Mucosa of rectum (tissue), 2 donors: Measurements from ENCODE around the gene ANKRD36C.
"Not testable (repeated sequence)": the region's sequence is repeated elsewhere in the genome, so short reads cannot be mapped to it uniquely, and the experiment has no call there.

Source experiments
- H3K27ac ChIP-seq, 2 donors: one replicate each; pipeline ENCODE4 v1.7.0; 2013; ENCODE audit warnings: inconsistent platforms in 2 of 2, low read depth in 2 of 2, low read length in 2 of 2
- H3K27me3 ChIP-seq, 2 donors: one replicate each; pipeline ENCODE4 v1.7.0; 2013; ENCODE audit warnings: low read length in 2 of 2; ENCODE audit not compliant: control insufficient read depth in 2 of 2, insufficient read depth in 2 of 2
- H3K36me3 ChIP-seq, 2 donors: one replicate each; pipeline ENCODE4 v1.7.0; 2013; ENCODE audit warnings: low read length in 2 of 2; ENCODE audit not compliant: control insufficient read depth in 2 of 2, insufficient read depth in 2 of 2
- H3K4me1 ChIP-seq, 2 donors: one replicate each; pipeline ENCODE4 v1.7.0; 2013; ENCODE audit warnings: low read length in 2 of 2, mild to moderate bottlenecking in 1 of 2; ENCODE audit not compliant: control insufficient read depth in 2 of 2, insufficient read depth in 2 of 2
- H3K4me3 ChIP-seq, 2 donors: one replicate each; pipeline ENCODE4 v1.7.0; 2013; ENCODE audit warnings: low read length in 2 of 2
- H3K9ac ChIP-seq, 2 donors: one replicate each; pipeline ENCODE4 v1.7.0; 2013; ENCODE audit warnings: low read length in 2 of 2, low read depth in 1 of 2, mild to moderate bottlenecking in 1 of 2
- H3K9me3 ChIP-seq, 2 donors: one replicate each; pipeline ENCODE4 v1.7.0; 2013; ENCODE audit warnings: low read length in 2 of 2; ENCODE audit not compliant: control insufficient read depth in 2 of 2
- donor health status: healthy.
- donor health status: Normal muscosa, but diverticular disease.

Gene ANKRD36C

DNA sequence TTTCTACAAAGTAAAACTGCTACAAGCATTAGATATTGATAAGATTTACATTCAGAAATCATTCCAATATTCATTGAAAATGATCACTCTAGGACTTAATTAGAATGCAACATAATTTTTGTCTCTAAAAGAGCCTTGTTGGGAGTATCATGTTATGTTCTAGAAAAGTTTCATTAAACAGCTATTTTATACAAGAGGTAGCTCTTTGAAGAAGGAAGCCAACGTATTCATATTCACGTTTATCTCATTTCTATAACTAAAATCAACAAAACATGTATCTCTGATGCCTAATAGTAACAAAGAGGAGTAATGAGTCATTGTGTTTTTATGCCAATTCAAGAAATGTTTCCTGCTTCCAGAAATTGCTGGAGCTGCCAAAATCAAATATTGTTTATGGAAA lies 97.2 kb downstream of the ANKRD36C start:
- not testable (repeated sequence) for H3K9ac ChIP-seq, H3K9me3 ChIP-seq, H3K27me3 ChIP-seq, H3K4me3 ChIP-seq, H3K4me1 ChIP-seq, H3K27ac ChIP-seq
- peaks cover 0 to 11% of the 10 kb centered on the region in 2 donors for H3K36me3 ChIP-seq

DNA sequence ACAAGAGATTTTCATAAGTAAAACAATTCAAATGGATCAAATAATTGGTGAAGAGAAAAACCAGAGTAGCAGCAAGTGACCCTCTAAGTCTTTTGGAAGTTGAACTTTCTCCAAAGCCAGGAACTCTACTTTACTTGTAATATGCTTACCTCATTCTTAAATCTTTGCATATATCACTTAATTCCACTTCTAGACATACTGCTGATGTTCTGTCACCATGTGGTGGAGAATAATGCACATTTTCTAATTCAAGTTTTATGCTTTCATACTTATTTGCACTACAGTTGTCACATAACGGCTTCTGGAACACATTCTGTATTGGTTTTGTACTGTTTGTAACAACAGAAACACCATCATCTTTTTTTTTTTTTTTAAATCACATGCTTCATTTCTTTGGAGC lies 123.7 kb downstream of the ANKRD36C start:
- not testable (repeated sequence) for H3K4me1 ChIP-seq, H3K4me3 ChIP-seq, H3K9me3 ChIP-seq, H3K27me3 ChIP-seq, H3K36me3 ChIP-seq, H3K9ac ChIP-seq, H3K27ac ChIP-seq

DNA sequence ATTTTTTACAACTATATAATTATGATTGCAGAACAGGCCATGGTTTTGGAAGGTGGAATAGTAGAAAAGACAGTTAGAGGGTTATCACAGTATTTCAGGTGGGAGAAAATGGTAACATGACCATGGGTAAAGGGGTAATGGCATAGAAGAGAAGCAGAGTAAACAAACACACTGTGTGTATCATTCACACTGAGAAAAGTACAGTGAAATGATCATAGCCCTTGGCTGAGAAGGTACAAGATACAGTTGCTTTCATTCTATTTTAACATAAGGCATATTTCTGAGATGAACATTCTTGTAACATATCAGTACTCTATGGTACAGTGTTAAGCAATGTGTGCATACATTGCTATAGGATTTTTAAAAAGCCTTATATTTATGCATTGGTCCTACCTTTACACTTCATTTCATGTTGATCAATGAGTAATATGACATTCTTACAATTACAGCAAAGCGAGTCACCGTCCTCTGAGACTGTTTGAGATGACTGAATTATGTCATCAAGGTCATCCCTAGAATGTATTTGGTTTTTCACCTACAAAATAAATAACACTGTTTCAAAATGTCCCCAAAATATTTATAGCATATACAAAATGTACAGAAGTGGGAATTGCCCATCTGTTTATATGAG lies 124.5 kb downstream of the ANKRD36C start:
- H3K4me3 ChIP-seq, H3K4me1 ChIP-seq, H3K27ac ChIP-seq, H3K36me3 ChIP-seq, H3K27me3 ChIP-seq, H3K9ac ChIP-seq, H3K9me3 ChIP-seq: not testable (repeated sequence)

DNA sequence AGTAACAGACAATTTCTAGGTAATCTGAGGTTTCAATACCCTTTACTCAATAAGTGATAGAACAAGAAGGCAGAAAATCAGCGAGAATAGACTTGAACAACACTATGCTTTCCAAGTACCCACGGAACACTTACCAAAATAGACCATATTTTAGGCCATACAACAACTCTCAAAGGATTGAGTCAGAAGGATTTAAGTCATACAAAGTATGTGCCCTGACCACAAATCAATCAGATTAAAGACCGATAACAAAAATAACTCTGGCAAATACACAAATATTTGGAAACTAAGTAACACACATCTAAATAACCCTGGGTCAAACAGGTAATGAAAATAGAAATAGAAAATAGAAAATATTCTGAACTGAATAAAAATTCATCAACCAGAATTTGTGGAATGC lies 129.5 kb downstream of the ANKRD36C start:
- H3K4me3 ChIP-seq, H3K9ac ChIP-seq, H3K27ac ChIP-seq, H3K27me3 ChIP-seq, H3K9me3 ChIP-seq, H3K36me3 ChIP-seq, H3K4me1 ChIP-seq: not testable (repeated sequence)

DNA sequence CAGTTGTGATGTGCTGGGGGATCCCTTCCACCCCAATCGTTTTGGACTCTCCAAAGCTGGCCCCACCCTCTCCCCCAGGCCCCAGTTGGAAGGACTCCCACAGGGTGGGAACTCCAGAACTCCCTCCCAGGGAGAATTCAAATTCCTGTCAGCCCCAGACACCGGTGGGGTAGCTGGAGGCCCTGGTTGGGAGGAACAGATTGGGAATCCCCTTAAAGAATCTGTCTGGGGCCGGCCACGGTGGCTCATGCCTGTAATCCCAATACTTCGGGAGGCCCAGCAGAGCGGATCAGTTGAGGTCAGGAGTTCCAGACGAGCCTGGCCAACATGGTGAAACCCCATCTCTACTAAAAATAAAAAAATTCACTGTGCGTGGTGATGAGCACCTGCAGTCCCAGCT lies 155.5 kb downstream of the ANKRD36C start:
- Histone ChIP-seq H3K36me3 (peaks cover 0 to 2% of the 10 kb centered on the region in 2 donors), H3K4me1 (no peaks in the 10 kb centered on the region), H3K9me3 (no peaks in the 10 kb centered on the region)

DNA sequence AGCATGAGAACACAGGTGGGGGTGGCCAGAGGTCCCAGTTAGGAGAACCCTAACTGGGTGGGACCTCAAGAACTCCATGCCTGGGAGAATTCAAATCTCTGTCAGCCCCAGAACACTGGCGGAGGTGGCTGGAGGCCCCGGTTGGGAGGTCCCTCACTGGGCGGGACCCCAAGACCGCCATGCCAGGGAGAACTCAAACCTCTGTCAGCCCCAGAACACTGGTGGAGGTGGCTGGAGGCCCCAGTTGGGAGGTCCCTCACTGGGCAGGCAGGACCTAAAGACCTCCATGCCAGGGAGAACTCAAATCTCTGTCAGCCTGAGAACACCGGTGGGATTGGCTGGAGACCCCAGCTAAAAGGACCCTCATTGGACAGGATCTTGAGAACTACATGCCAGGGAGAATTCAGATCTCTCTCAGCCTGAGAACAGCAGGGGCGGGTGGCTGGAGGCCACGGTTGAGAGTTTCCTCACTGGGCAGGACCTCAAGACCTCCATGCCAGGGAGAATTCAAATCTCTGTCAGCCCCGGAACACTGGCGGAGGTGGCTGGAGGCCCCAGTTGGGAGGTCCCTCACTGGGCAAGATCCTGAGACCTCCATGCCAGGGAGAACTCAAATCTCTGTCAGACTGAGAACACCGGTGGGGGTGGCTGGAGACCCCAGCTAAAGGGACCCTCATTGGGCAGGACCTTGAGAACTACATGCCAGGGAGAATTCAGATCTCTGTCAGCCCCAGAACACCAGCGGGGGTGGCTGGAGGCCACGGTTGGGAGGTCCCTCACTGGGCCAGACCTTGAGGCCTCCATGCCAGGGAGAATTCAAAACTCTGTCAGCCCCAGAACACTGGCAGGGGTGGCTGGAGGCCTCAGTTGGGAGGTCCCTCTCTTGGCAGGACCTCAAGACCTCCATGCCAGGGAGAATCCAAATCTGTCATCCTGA lies 157.3 kb downstream of the ANKRD36C start:
- not testable (repeated sequence) for H3K4me3 ChIP-seq, H3K9me3 ChIP-seq, H3K27ac ChIP-seq, H3K36me3 ChIP-seq, H3K9ac ChIP-seq, H3K4me1 ChIP-seq, H3K27me3 ChIP-seq

More for the DNA sequence above, 155.5 kb downstream of the ANKRD36C start:
- Histone ChIP-seq H3K9ac (no peak overlapping the region), H3K27ac (no peak overlapping the region), H3K4me3 (no peak overlapping the region), H3K27me3 (no peaks in the 10 kb centered on the region)

DNA sequence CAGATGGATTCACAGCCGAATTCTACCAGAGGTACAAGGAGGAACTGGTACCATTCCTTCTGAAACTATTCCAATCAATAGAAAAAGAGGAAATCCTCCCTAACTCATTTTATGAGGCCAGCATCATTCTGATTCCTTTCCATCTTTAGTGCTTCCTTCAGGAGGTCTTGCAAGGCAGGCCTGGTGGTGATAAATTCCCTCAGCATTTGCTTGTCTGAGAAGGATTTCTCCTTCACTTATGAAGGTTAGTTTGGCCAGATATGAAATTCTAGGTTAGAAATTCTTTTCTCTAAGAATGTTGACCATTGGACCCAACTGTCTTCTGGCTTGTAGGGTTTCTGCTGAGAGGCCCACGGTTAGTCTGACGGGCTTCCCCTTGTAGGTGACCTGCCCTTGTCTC lies 167.4 kb downstream of the ANKRD36C start:
- H3K9ac ChIP-seq, H3K36me3 ChIP-seq, H3K4me3 ChIP-seq, H3K4me1 ChIP-seq, H3K27ac ChIP-seq, H3K27me3 ChIP-seq: not testable (repeated sequence)
- H3K9me3 ChIP-seq, result peaks cover 7 to 11% of the 10 kb centered on the region in 2 donors

DNA sequence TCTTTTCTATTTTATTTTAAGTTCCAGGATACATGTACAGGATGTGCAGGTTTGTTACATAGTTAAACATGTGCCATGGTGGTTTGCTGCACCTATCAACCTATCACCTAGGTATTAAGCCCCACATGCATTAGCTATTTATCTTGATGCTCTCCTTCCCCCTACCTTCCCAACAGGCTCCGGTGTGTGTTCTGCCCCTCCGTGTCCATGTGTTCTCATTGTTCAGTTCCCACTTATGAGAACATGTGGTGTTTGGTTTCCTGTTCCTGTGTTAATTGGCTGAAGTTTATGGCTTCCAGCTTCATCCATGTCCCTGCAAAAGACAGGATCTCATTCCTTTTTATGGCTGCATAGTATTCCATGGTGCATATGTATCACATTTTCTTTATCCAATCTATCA lies 174.1 kb downstream of the ANKRD36C start:
- H3K27ac ChIP-seq, H3K9ac ChIP-seq, H3K4me1 ChIP-seq, H3K4me3 ChIP-seq, H3K9me3 ChIP-seq, H3K36me3 ChIP-seq, H3K27me3 ChIP-seq: not testable (repeated sequence)

DNA sequence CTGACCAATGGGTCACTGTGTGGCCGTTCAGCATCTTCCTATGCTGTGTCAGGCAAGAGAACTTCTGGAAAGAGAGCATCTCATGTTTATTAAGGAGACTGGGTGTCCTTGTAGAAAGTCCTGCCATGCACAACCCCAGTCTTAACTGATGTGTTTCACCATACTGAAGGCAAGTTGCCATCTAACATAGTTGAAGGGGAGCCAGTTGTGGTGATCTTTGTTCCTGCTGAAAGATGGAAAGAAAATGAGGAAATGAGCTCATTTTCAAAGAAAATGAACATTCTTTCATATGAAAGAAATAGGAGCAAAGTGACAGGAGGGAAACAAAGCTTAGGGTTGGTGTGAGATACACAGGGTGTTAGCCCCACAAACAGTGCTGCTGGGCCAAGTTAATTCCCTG lies 178.3 kb downstream of the ANKRD36C start:
- H3K27me3 ChIP-seq, H3K36me3 ChIP-seq, H3K9ac ChIP-seq, H3K9me3 ChIP-seq, H3K4me3 ChIP-seq, H3K27ac ChIP-seq, H3K4me1 ChIP-seq: not testable (repeated sequence)

DNA sequence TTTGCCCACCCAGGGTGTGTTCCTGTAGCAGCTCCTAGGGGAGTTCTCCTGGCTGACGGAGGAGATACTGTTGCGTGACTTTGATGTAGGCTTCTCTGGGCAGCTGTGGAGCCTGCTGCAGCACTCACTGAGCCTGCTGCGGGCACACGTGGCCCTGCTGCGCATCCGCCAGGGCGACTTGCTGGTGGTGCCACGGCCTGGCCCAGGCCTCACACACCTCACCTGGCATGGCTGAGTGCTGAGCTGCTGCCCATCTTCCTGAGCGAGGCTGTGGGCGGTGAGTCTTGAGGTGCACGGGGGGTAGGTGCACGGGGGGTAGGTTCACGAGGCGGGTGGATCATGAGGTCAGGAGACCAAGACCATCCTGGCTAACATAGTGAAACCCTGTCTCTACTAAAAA lies 191.7 kb downstream of the ANKRD36C start:
- Histone ChIP-seq H3K4me1 (no peaks in the 10 kb centered on the region), H3K27ac (no peak overlapping the region), H3K27me3 (no peaks in the 10 kb centered on the region), H3K9ac (no peak overlapping the region), H3K4me3 (no peak overlapping the region), H3K9me3 (no peaks in the 10 kb centered on the region), H3K36me3 (no peaks in the 10 kb centered on the region)
